ENCODE data around the gene SLC35F5.

GRCh38 chr2:113799375-113799774 lies 42.9 kb upstream of the SLC35F5 start:
- TF ChIP-seq CTCF (IDR thresholded peaks at IDR 0.05) (peak in 1 of 4 donors; percentile 8), POLR2A (IDR thresholded peaks at IDR 0.05) (no peak)

Measured in right lobe of liver (tissue), 4 donors.